ENCODE data around the gene ZNHIT2. TPM values are rescaled to one million over a fixed set of nuclear protein-coding genes. Genes with fewer than 3 reads are reported as not detected.

ZNHIT2 gene
- total RNA-seq, 2 experiments from 2014 or later, result 11.1 to 11.9 TPM

- Mint-ChIP-seq H3K4me1 (peaks cover 29% of the 10 kb centered on the region), H3K27me3 (no peaks in the 10 kb centered on the region), H3K27ac (no peak overlapping the region), H3K9me3 (no peaks in the 10 kb centered on the region), H3K36me3 (peaks cover 4% of the 10 kb centered on the region), H3K4me3 (no peak overlapping the region)
- ATAC-seq (ENCODE audit: low read depth) (no peak), DNase-seq (no peak)
- POLR2A ChIA-PET, result interaction anchor here (1.1 kb wide), 1 partner anchor 10 kb away, joined by 3 read pairs; the partner anchor contains the start of genes FAU and MRPL49
Observed at GRCh38 chr11:65131895-65132237, 14.4 kb upstream of the ZNHIT2 start.

GRCh38 chr11:65131417-65131776, 13.9 kb upstream of the ZNHIT2 start:
- H3K9me3 Mint-ChIP-seq, result no peaks in the 10 kb centered on the region
- no peak for ATAC-seq (ENCODE audit: low read depth)
- POLR2A ChIA-PET, result interaction anchor here (0.5 to 1.1 kb wide), 3 partner anchors 9 to 19 kb away, joined by 3 to 4 read pairs (median 3); partner anchors contain the start of genes FAU and MRPL49
- no peak overlapping the region for H3K4me3 Mint-ChIP-seq
- peaks cover 25% of the 10 kb centered on the region for H3K4me1 Mint-ChIP-seq
- no peak overlapping the region for H3K27ac Mint-ChIP-seq
- H3K27me3 Mint-ChIP-seq, result no peaks in the 10 kb centered on the region
- no peak for DNase-seq
- H3K36me3 Mint-ChIP-seq, result peaks cover 6% of the 10 kb centered on the region

GRCh38 chr11:65130631-65131416, 13.3 kb upstream of the ZNHIT2 start:
- Mint-ChIP-seq H3K4me3 (no peak overlapping the region), H3K4me1 (peaks cover 20% of the 10 kb centered on the region), H3K27me3 (no peaks in the 10 kb centered on the region), H3K9me3 (no peaks in the 10 kb centered on the region), H3K36me3 (peaks cover 7% of the 10 kb centered on the region), H3K27ac (no peak overlapping the region)
- DNase-seq, result no peak
- no peak for ATAC-seq (ENCODE audit: low read depth)
- POLR2A ChIA-PET, result interaction anchor here (0.5 to 0.6 kb wide), 2 partner anchors 8 to 19 kb away, joined by 3 to 4 read pairs; no protein-coding TSS in a partner anchor

GRCh38 chr11:65129649-65130441, 12.3 kb upstream of the ZNHIT2 start:
- Mint-ChIP-seq H3K36me3 (peaks cover 7% of the 10 kb centered on the region), H3K4me3 (no peak overlapping the region), H3K27ac (no peak overlapping the region), H3K4me1 (peaks cover 19% of the 10 kb centered on the region), H3K9me3 (no peaks in the 10 kb centered on the region), H3K27me3 (no peaks in the 10 kb centered on the region)
- POLR2A ChIA-PET, result interaction anchor here (0.5 to 1.3 kb wide), 3 partner anchors 12 to 687 kb away, joined by 3 to 4 read pairs (median 4); partner anchors contain the start of gene ZNHIT2
- peak; percentile 13 for DNase-seq
- no peak for ATAC-seq (ENCODE audit: low read depth)

- Mint-ChIP-seq H3K4me3 (no peak overlapping the region), H3K27me3 (no peaks in the 10 kb centered on the region), H3K9me3 (no peaks in the 10 kb centered on the region), H3K27ac (no peak overlapping the region), H3K4me1 (peaks cover 18% of the 10 kb centered on the region), H3K36me3 (peaks cover 7% of the 10 kb centered on the region)
- POLR2A ChIA-PET, result interaction anchor here (1.3 to 1.7 kb wide), 2 partner anchors 11 to 12 kb away, joined by 4 read pairs; partner anchors contain the start of gene ZNHIT2
- DNase-seq (peak; percentile 22), ATAC-seq (ENCODE audit: low read depth) (no peak)
Observed at GRCh38 chr11:65128182-65129145, 11.0 kb upstream of the ZNHIT2 start.

GRCh38 chr11:65127473-65128181, 10.1 kb upstream of the ZNHIT2 start:
- Mint-ChIP-seq H3K9me3 (no peaks in the 10 kb centered on the region), H3K36me3 (peaks cover 7% of the 10 kb centered on the region), H3K4me3 (no peak overlapping the region), H3K27me3 (no peaks in the 10 kb centered on the region), H3K4me1 (peaks cover 12% of the 10 kb centered on the region), H3K27ac (no peak overlapping the region)
- DNase-seq (no peak), ATAC-seq (ENCODE audit: low read depth) (no peak)
- POLR2A ChIA-PET, result interaction anchor here (1.7 kb wide), 1 partner anchor 11 kb away, joined by 4 read pairs; no protein-coding TSS in a partner anchor

- Mint-ChIP-seq H3K4me1 (peaks cover 10% of the 10 kb centered on the region), H3K27ac (no peak overlapping the region), H3K9me3 (no peaks in the 10 kb centered on the region), H3K27me3 (no peaks in the 10 kb centered on the region), H3K36me3 (peaks cover 9% of the 10 kb centered on the region), H3K4me3 (no peak overlapping the region)
- ATAC-seq (ENCODE audit: low read depth) (no peak), DNase-seq (no peak)
- POLR2A ChIA-PET, result interaction anchor here (1.7 kb wide), 1 partner anchor 10 kb away, joined by 4 read pairs; no protein-coding TSS in a partner anchor
Observed at GRCh38 chr11:65126624-65127274, 9.2 kb upstream of the ZNHIT2 start.

GRCh38 chr11:65125197-65126056, 7.9 kb upstream of the ZNHIT2 start:
- POLR2A ChIA-PET, result interaction anchor here (0.9 kb wide), 1 partner anchor 10 kb away, joined by 4 read pairs; the partner anchor contains the start of gene SYVN1
- no peaks in the 10 kb centered on the region for H3K9me3 Mint-ChIP-seq
- peaks cover 16% of the 10 kb centered on the region for H3K36me3 Mint-ChIP-seq
- ATAC-seq (ENCODE audit: low read depth) (no peak), DNase-seq (no peak)
- H3K4me3 Mint-ChIP-seq, result no peak overlapping the region
- H3K27ac Mint-ChIP-seq, result no peak overlapping the region
- peaks cover 15% of the 10 kb centered on the region for H3K4me1 Mint-ChIP-seq
- no peaks in the 10 kb centered on the region for H3K27me3 Mint-ChIP-seq

- no peak for DNase-seq
- ATAC-seq (ENCODE audit: low read depth), result no peak
- POLR2A ChIA-PET, result interaction anchor here (0.9 kb wide), 1 partner anchor 10 kb away, joined by 4 read pairs; the partner anchor contains the start of gene SYVN1
- Mint-ChIP-seq H3K4me1 (peaks cover 21% of the 10 kb centered on the region), H3K4me3 (peak overlapping the region; percentile 11), H3K36me3 (peaks cover 18% of the 10 kb centered on the region), H3K27me3 (no peaks in the 10 kb centered on the region), H3K9me3 (no peaks in the 10 kb centered on the region), H3K27ac (peak overlapping the region; percentile 58)
Observed at GRCh38 chr11:65124480-65125196, 7.1 kb upstream of the ZNHIT2 start.

GRCh38 chr11:65121865-65122696, 4.6 kb upstream of the ZNHIT2 start, which contains the start of the genes FAU and MRPL49:
Gene FAU, minus strand, starts transcription at chr11:65122134. Its CDS starts 321 bp downstream, at chr11:65121813.
Gene MRPL49, plus strand, starts transcription at chr11:65122321. Its CDS starts 26 bp downstream, at chr11:65122347.
- POLR2A ChIA-PET, result interaction anchor here (0.6 to 3.4 kb wide), 33 partner anchors 9 to 516 kb away, joined by 3 to 62 read pairs (median 3); partner anchors contain the start of genes CAPN1, CDCA5, MAP4K2 and POLA2
- Mint-ChIP-seq H3K4me3 (peak within 1 kb of the TSS; percentile 97), H3K27me3 (no peaks in the 10 kb centered on the region), H3K27ac (peak within 1 kb of the TSS; percentile 99), H3K9me3 (no peaks in the 10 kb centered on the region), H3K36me3 (peaks cover 27% of the 10 kb centered on the region), H3K4me1 (peaks cover 30% of the 10 kb centered on the region)
- ATAC-seq (ENCODE audit: low read depth), result peak; percentile 84
- DNase-seq, result peak; percentile 96

All from activated naive CD8-positive, alpha-beta T cell treated with anti-CD3 and anti-CD28 coated beads, Interleukin-2, amount 10 ng/mL, durations not matched to agents 7 days and 5 days (primary cell).